Measurements from ENCODE around the gene UBE2E1.

- TF ChIP-seq, protein P1, sequence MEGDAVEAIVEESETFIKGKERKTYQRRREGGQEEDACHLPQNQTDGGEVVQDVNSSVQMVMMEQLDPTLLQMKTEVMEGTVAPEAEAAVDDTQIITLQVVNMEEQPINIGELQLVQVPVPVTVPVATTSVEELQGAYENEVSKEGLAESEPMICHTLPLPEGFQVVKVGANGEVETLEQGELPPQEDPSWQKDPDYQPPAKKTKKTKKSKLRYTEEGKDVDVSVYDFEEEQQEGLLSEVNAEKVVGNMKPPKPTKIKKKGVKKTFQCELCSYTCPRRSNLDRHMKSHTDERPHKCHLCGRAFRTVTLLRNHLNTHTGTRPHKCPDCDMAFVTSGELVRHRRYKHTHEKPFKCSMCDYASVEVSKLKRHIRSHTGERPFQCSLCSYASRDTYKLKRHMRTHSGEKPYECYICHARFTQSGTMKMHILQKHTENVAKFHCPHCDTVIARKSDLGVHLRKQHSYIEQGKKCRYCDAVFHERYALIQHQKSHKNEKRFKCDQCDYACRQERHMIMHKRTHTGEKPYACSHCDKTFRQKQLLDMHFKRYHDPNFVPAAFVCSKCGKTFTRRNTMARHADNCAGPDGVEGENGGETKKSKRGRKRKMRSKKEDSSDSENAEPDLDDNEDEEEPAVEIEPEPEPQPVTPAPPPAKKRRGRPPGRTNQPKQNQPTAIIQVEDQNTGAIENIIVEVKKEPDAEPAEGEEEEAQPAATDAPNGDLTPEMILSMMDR (conservative IDR thresholded peaks at IDR 0.05; ENCODE audit: low read length) = no peak
- no peak for TF ChIP-seq EZH2phosphoT487 (IDR thresholded peaks at IDR 0.05; ENCODE audit: borderline replicate concordance)
These were observed 20.6 kb upstream of the UBE2E1 start for GRCh38 chr3:23785097-23785645.
